HPDE6-E6E7 (cell line): ENCODE measurements around the gene DNM1.
"Not testable (repeated sequence)": the region's sequence is repeated elsewhere in the genome, so short reads cannot be mapped to it uniquely, and the experiment has no call there.

Source experiments
- DNase-seq: peaks from one replicate; pipeline ENCODE4 v3.0.0; 2011; ENCODE audit warnings: missing footprints; ENCODE audit errors: extremely low spot score

DNM1 gene

GRCh38 chr9:128225770-128226411, 22.7 kb downstream of the DNM1 start:
- DNase-seq = no peak

- no peak for DNase-seq
These were observed 23.2 kb downstream of the DNM1 start for GRCh38 chr9:128226412-128226801.

DNA sequence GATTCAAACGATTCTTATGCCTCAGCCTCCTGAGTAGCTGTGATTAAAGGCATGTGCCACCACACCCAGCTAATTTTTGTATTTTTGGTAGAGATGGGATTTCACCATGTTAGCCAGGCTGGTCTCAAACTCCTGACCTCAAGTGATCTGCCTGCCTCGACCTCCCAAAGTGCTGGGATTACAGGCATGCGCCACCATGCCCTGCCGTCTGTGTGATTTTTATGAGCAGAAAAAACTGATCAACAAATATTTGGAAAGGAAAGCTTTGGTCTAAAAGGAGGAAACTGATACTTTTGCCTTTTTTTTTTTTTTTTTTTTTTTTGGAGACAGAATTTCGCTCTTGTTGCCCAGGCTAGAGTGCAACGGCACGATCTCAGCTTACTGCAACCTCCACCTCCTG, 27.7 kb downstream of the DNM1 start:
- not testable (repeated sequence) for DNase-seq

DNA sequence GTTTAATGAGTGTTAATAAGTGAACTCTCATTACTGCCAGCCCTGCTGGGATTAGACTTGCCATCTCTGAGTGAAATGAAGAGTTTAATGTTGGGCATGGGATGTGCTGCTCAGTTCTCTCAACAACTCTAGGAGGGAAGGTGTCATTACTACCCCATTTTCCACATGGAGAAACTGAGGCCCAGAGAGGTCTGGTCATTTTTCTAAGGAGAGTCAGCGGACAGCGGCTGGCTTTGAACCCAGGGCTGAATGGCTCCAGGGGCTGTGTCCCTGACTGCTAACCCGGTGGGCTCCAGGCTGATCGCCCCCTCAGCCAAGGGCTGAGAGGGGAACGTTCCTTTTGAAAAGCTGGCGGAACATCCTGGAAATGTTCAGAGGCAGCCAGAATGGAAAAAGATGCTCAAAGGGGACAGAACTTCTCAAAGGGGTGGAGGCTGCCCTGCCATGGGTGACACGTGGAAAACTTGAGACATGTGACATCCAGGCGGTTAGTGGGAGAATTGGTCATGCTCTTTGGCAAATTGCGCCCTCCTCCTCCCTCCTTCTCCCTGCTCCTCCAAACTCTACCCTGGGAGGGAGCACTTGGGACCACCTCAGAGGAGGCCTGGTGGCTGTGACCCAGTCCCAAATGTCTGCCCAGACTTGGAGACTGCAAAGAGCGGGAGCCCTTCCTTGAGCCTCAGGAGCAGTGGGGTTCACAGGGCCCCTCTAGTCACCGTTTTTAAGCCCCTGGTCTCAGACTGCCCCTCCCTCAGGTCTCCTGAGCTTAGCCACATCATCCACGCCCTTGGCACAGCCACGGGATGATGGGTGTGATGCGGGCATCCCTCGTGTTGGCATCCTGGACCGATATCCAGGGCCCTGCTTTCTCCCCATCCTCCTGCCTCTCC, 28.7 kb downstream of the DNM1 start:
- DNase-seq = no peak

DNA sequence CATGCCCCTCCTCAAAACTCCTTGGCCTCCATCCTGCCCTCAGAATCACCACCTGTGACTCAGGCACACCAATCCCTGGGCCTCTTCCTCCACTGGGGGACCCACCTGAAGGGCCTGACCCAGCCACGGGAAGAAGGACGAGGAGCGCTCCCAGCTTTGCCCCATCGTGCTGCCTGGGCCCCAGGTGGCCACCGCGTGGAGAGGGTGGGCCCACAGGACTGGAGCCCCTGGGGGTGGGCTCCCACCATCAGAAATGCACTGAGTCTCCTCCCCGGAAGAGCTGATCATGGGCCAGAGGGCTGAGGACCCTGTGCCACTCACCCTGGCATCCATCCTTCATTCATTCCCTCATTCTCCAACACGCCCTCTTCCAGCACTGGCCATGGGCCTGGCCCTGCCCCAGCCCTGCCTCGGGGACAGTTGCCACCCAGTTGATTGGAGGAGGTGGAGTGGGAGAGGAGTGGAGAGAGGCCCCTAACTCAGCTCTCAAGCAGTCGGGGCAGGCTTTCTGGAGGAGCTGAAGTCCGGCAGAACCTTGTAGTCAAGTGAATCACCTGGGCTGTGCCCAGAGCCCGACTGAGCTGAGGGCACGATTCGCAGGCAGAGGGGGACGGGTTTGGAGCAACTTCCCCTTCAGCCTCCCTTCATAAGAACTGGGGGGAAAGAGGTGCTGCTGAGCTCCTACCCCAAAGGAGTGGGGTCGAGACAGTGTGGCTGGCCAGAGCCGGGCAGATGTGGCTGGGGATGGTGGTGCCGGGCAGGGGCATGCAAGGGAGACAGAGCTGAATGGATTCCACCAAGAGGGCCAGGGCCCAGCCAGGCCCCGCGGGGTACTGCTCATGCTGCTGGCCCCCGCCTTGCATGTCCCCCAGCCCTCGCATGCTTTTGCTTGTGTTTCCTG, 29.6 kb downstream of the DNM1 start:
- DNase-seq = no peak

DNA sequence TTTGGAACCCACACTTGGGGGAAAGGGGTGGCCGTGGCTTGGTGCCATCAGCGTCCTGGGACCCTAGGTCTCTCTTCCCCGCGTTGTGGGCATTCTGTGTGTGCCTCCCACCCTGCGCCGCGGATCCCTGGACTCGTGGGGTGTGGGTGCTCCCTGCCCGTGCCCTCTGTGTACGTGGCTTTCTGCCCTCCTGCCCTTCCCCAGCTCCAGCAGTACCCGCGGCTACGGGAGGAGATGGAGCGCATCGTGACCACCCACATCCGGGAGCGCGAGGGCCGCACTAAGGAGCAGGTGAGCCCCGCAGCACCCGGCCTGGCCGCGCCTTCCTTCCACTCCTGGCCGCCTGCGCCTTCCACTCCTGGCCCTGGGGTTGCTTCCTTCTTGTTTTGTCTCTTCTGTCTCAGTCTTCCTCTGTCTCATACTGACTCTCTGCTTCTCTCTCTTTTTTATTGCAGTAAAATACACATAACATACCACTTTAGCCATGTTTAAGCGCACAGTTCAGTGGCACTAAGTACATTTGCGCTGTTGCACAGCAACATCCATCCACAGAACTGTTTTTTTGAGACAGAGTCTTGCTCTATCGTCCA, 30.7 kb downstream of the DNM1 start:
- no peak for DNase-seq

GRCh38 chr9:128242124-128242523, 38.9 kb downstream of the DNM1 start:
- DNase-seq = no peak

DNA sequence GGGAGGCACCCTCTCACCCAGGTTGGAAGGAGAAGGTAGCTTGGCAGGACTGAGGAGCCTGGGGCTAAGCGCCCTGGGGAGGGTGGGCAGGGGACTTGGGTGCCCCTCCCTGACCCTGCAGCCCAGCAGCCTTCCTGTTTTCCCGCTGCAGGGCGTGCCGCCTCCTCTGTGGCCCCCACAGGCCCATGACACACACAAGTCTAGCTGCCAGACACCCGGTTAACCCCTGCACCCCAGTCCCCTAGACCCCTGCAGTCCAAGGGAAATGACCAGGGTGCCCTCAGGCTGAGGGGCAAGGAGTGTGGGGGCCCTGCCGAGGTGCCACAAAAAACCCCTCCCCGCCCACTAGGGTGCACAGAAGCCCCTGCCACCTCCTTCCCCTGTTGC, 39.6 kb downstream of the DNM1 start:
- DNase-seq = no peak

- DNase-seq = no peak
These were observed 40.2 kb downstream of the DNM1 start for GRCh38 chr9:128243215-128244018.

DNA sequence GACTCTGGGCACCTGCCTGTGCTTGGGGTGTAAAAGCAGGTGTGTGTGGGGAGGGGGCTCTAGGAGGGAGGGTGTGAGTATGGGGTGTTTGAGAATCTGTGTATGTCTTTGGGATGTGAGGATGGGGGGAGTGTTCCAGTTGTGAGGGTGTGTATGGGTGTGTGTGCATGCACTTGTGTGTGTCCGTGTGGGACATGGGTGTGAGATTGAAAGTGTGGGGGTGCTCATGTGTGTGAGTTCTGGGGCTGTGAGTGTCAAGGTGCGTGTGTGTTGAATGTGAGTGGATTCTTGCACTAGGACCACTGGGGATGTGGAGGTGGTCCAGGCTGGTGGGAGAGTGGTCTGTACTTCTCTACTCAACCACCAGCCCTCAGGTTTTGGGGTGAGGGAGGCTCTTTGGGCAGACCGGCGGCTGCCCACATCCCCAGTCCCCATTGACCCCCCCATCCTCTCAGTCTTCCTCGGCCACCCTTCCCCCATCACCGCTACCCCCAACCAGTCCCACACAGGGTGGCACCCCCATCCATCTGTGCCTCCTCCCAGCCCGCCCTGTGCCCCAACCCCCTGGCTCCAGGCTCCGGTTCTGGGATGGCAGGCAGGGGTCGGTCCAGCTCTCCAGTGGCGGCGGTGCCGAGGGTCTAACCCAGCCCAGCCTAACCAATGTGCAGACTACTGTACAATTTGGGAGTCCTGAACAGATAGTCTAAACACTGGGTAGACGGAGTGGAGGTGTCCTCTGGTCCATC, 41.1 kb downstream of the DNM1 start:
- no peak for DNase-seq

DNA sequence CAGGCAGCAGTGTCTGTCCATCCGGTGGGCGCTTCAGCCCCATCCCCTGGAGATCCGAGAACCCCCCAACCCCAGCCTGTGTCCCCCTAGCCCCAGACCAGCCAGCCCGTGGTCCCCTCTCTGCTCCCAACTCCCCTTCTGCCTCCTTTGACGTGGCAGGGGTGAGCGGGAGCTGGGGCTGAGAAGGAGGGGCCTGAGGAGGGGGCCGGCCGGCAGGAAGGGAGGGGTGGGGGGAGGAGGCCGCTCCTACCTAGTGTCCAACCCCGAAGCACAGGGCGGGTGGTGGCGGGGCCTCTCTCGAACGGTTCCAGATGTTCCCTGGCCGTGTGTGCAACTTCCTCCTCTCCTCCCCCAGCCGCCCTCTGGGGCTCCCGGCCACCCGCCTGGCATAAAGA, 41.7 kb downstream of the DNM1 start:
- DNase-seq = no peak

DNA sequence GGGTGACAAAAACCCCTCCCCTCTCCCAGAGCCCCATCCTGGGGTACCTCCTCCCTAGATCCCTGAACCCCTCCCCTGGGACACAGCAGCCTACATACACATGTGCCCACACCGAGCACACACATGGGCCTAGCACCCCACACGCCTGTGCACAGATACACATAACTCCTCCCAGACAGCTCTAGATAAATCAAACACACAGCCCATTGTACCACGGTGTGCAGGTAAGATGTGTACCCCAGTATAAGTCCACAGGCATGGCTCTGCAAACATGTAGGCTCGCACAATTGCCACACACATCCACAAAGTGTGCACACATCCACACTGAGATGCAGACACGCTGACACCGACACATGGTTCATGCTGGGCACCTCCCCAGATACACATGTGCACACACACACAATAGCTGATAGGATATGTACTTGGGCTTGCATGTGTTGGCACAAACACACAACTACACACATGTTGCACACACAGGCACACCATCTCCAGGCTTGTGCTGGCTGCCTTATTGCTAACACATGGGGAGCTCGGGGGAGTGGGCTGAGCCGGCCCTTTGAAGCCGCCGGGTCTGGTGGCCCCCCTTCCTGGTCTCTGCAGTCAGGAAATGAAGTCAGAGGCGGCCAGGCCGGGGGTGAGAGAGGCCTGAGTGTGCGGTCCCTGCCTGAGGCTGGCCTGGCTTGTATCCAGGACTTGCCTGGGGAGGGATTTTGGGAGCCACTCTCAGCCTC, 42.4 kb downstream of the DNM1 start:
- no peak for DNase-seq

GRCh38 chr9:128246471-128246870, 43.3 kb downstream of the DNM1 start:
- DNase-seq = no peak

GRCh38 chr9:128247226-128247803, 44.1 kb downstream of the DNM1 start:
- no peak for DNase-seq

DNA sequence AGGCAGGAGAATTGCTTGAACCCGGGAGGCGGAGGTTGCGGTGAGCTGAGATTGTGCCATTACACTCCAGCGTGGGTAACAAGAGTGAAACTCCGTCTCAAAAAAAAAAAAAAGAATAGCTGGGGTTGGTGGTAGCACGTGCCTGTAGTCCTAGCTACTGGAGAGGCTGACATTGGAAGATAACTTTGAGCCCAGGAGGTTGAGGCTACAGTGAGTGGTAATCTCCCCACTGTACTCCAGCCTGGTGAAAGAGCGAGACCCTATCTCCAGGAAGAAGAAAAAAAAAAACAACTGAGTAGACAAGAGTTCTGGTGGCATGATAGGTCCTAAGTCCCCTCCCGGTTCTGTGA, 46.4 kb downstream of the DNM1 start:
- DNase-seq = no peak

DNA sequence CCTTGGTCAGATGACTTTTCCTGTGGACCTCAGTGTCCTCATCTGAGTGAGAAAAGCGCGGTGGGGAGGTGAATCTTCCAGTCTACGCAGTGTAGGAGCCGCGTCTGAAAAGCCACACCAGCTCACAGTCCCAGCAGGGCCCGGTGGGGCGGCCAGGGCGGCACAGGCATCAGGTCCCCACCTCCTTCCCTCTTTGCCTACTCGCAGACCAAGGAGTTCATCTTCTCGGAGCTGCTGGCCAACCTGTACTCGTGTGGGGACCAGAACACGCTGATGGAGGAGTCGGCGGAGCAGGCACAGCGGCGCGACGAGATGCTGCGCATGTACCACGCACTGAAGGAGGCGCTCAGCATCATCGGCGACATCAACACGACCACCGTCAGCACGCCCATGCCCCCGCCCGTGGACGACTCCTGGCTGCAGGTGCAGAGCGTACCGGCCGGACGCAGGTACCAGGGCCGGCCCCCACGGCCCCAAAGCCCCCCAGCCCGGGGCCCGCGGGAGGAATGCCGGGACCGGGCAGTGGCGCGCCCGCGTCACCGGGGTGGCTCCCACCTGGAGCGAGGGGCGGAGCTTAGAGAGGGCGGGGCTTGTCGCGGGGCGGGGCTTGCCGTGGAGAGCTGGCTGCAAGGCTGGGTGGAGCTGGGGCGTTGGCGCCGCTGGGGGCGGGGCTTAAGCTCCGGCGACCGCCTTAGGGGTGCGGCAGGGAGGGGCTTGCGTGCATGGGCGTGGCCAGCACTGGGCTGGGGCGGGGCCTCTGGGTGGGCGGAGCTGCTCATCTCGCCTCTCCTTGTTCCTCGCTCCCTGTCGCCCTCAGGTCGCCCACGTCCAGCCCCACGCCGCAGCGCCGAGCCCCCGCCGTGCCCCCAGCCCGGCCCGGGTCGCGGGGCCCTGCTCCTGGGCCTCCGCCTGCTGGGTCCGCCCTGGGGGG, 47.0 kb downstream of the DNM1 start:
- peak; percentile 87 for DNase-seq

GRCh38 chr9:128250839-128251731, 47.9 kb downstream of the DNM1 start:
- no peak for DNase-seq
